Measurements from ENCODE around the gene STK32C.

STK32C gene

GRCh38 chr10:132265890-132266496 lies 41.8 kb downstream of the STK32C start:
- no peak for DNase-seq (ENCODE audit: low spot score)

- DNase-seq (ENCODE audit: low spot score), result no peak
These were observed 42.5 kb downstream of the STK32C start for GRCh38 chr10:132264966-132265889.

DNA sequence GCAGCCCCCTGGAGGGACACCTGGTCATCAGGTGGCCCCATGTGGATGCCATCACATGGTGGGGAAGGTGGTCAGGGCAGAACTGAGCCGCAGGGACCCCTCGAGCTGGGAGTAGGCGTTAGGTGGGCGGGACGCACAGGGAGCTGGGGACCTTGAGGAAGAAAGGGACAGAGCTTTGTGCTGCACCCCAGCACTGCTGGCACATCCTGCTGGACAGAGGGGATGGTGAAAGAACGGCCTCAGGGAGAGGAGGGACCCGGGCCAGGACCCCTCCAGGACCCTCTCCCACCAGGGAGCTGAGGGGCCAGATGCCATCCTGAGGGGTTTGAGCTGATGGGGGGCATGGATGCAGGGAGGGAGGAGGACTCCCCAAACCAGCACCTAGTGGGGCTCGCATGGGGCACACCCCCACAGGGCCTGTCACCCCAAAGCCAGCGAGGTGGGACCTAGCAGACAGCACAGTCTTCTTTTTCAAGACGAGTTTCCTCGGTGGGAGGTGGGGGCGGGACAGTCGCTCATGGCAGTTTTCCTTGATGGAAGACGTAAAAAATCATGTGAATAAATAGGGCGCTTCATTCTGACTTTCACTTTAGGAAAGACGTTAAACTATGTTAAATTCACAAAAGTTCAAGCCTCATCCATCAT lies 43.3 kb downstream of the STK32C start:
- no peak for DNase-seq (ENCODE audit: low spot score)

GRCh38 chr10:132263866-132264265 lies 43.9 kb downstream of the STK32C start:
- DNase-seq (ENCODE audit: low spot score), result no peak

- no peak for DNase-seq (ENCODE audit: low spot score)
These were observed 47.9 kb downstream of the STK32C start for GRCh38 chr10:132259702-132260482.

- no peak for DNase-seq (ENCODE audit: low spot score)
These were observed 49.3 kb downstream of the STK32C start for GRCh38 chr10:132258423-132258822.

DNA sequence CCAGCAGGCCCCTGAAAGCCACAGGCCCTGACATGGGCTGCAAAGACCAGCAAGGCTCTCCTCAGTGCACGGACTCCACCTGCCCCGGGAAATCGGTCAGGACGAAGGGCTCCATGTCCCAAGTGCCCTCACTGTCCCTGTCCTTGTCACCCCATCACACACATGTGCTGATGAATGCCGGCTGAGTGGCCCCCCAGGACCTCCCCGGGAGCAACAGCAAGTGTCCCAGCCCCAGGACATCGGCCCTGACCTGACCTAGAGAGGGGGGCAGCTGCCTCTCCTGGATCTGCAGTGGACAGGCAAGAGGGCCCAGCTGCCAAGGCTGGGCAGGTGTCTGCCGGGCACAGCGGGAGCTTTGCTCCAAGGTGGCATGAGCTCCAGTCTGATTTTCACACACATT lies 49.8 kb downstream of the STK32C start:
- DNase-seq (ENCODE audit: low spot score), result no peak

DNA sequence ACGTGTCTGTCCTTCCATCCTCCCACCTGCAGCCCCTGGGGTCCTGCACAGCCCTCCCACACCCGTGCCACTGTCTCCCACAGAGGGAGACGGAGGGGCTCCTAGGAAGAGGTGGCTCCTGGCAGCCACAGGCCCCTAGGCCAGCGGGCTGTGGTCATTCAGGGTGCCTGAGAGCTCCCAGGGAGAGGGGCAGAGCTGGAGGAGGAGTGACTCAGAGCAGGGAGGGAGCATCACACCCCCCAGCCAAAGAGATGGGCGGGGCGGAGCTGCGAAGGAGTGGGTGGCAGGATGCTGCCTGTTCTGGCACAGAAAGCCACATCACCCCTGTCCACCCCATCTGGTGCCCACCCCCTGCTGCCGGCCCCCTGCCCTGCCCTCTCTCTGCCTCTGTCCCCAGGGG lies 50.5 kb downstream of the STK32C start:
- no peak for DNase-seq (ENCODE audit: low spot score)

- DNase-seq (ENCODE audit: low spot score), result no peak
These were observed 50.9 kb downstream of the STK32C start for GRCh38 chr10:132256866-132257265.

DNA sequence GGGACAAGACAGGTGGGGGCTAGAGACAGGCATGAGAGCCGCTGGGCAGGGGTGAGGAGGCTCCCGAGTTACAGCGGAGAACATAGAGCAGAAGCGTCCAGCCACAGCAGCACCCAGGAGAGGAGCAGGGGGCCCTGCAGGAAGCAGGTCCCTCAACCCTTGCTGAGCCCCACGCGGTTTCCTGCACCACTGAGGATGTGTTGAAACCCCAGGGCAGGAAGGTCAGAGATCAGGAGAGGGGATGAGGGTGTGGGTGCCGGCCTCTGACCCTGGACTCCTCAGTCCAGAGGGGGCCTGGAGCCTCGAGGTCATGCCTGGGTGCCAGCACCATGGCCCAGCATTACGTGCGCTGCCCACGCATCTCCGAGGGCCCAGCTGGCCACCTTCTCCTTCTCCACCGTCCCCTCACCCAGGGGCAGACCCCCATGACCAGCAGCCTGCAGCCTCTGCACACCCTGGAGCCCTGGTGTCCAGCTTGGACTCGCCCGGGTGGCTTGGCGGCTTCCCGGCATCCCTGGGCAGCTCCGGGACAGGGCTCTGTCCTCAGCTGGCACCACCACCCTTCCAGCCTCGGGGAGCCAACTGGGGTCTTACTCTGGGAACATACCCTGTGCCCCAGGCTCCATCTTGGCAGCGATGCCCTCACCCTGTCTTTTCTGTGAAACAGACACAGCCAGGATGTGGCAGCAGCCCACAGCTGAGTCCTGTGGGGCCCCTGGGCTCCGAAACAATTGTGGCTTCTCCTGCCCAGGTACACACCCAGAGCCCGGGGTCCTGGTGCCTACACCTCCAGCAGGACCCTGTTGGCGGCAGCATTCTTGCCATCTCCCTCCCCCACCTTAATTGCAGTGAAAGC lies 52.0 kb downstream of the STK32C start:
- no peak for DNase-seq (ENCODE audit: low spot score)

GRCh38 chr10:132254841-132255240 lies 52.9 kb downstream of the STK32C start:
- DNase-seq (ENCODE audit: low spot score), result no peak

DNA sequence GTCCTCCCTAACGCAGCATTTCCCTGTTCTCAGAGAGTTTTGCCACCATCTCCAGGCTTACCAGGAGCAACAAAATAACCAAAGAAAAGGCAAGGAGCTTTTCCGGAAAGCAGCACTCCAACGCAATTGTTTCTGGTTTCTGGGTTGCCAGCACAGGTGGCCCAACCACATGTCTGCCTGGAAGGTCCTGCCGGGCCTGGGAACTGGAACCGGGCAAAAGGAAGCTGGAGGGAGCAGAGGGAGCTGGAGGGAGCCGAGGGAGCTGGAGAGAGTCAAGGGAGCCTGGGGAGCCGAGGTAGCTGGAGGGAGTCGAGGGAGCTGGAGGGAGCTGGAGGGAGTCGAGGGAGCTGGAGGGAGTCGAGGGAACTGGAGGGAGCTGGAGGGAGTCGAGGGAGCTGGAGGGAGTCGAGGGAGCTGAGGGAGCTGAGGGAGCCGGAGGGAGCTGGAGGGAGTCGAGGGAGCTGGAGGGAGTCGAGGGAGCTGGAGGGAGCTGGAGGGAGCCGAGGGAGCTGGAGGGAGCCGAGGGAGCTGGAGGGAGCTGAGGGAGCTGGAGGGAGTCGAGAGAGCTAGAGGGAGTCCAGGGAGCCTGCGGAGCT lies 54.6 kb downstream of the STK32C start:
- no peak for DNase-seq (ENCODE audit: low spot score)

DNA sequence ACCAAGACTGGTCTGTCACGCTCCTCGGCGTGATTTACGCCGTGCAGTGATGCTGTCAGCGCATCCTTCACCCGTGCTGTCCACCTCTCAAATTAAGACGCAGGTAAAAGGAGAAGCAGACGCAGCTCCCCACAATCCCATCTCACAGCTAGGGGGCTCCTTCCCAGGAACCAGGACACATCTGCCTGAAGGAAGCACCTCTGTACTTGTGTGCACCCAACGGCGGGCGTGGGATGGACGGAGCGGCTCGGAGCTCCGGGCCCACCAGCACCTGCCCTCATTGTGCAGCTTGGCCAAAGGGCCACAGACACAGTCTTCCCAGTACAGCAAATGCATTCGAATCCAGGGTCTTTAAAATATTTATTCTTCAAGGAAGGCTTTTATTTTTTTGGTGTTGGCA lies 55.3 kb downstream of the STK32C start:
- no peak for DNase-seq (ENCODE audit: low spot score)

DNA sequence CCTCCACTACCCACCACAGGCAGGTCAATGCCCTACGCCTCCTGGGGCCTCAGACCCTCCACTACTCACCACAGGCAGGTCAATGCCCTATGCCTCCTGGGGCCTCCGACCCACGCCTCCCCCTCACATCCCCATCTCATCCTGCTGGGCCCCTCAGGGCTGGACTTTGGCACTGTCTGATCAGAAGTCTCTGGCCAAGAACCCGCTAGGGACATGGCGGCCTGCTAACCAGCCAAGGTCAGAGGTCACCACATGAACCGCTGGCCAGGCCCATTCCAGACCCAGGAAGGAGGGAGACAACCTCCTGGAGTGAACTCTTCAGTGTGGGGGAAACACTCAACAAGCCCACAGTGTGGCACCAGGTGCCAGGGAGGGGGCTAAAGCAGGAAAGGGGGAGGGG lies 55.8 kb downstream of the STK32C start:
- peak; percentile 55 for DNase-seq (ENCODE audit: low spot score)

- no peak for DNase-seq (ENCODE audit: low spot score)
These were observed 57.0 kb downstream of the STK32C start for GRCh38 chr10:132250481-132251475.

GRCh38 chr10:132249824-132250375 lies 57.9 kb downstream of the STK32C start:
- DNase-seq (ENCODE audit: low spot score), result no peak

GRCh38 chr10:132249226-132249724 lies 58.5 kb downstream of the STK32C start:
- no peak for DNase-seq (ENCODE audit: low spot score)

DNA sequence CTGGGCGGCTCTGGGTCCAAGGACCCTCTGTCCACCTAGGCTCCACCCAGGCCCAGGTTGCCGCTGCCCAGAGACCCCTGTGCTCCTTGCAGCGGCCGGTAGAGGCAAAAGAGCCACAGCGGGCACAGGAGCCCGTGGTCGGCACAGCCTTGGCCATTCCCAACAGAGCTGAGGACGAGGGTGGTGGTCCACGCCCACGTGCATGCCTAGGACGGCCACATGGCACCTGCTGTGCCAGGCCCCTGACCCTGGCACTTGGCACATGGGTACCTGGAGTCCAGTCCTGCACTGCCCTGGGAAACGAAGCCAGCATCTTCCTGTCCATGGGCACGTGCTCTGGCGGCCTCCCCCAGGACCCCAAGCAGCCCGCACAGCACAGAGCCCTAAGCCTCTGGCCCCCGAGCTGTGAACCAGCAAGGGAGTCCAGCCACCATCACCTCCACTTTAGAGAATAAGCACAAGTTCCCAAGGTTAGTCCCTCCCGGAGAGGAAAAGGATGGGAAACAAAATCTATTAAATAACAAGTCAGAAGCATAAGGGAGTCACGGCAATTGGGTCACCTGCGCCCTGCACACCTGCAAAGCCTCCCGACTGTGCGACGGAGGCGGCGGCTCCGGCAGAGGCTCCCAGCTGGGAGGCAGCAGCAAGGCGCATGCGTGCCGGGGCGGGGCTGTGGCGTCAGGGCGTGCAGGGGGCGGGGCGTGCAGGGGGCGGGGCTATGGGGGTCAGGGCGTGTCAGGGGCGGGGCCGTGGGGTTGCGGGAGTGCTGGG lies 59.1 kb downstream of the STK32C start:
- peak; percentile 90 for DNase-seq (ENCODE audit: low spot score)

Data from HuH-7.5 (cell line).